Lower leg skin (tissue), 4 donors: ENCODE results near the gene TBC1D19. TPM values are rescaled to one million over a fixed set of nuclear protein-coding genes. Genes with fewer than 3 reads are reported as not detected.
"Not testable (repeated sequence)": the region's sequence is repeated elsewhere in the genome, so short reads cannot be mapped to it uniquely, and the experiment has no call there.

Experiments
- DNase-seq, 2 donors: peaks; one replicate each; pipeline ENCODE4 v3.0.0-alpha.2; 2019; ENCODE audit warnings: low spot score in 2 of 2
- H3K4me3 ChIP-seq: fragments of 200-600 bp; sonication (generic); 2 replicates; pipeline ENCODE4 v1.5.1; 2017; ENCODE audit warnings: mild to moderate bottlenecking, low read depth; ENCODE audit not compliant: poor library complexity, severe bottlenecking
- CTCF ChIP-seq, 3 donors: fragments of 450-650 bp; IDR thresholded peaks; one replicate each; pipeline ENCODE4 v1.5.1; 2016; ENCODE audit warnings: antibody characterized with exemption in 3 of 3, mild to moderate bottlenecking in 3 of 3, moderate library complexity in 2 of 3
- POLR2A ChIP-seq, 2 donors: fragments of 450-650 bp; IDR thresholded peaks; one replicate each; pipeline ENCODE4 v1.6.1; 2016 to 2017; ENCODE audit warnings: antibody characterized with exemption in 2 of 2, mild to moderate bottlenecking in 1 of 2, moderate library complexity in 1 of 2
- WGBS, 2 donors: methylation state at CpG; one replicate each; pipeline ENCODE4 v1.1.5; 2018; 5-methylcytosine and 5-hydroxymethylcytosine counted together
- intact Hi-C: fragments of 100-400 bp; cut with DNase I; formaldehyde crosslinking; loops from one replicate; pipeline ENCODE4 v1.15.0; 2023; ENCODE audit warnings: low total_unique reads
- total RNA-seq, 4 donors: library from RNA; depleted of rRNA; stranded (reverse); fragments of >200 nt; gene quantifications; one replicate each; pipeline ENCODE4 v1.1.0, GENCODE V29; 2016

TBC1D19 gene
- total RNA-seq, 4 donors from 2014 or later: 7.5 to 15.7 (median 9.0) TPM

GRCh38 chr4:26663888-26664287 lies 80.0 kb downstream of the TBC1D19 start:
- intact Hi-C loops: no loop called here
- no peak for TF ChIP-seq POLR2A (IDR thresholded peaks at IDR 0.05)
- TF ChIP-seq CTCF (IDR thresholded peaks at IDR 0.05): no peak
- DNase-seq: no peak
- H3K4me3 ChIP-seq: no peak overlapping the region

GRCh38 chr4:26670903-26671537 lies 87.1 kb downstream of the TBC1D19 start:
- intact Hi-C loops: no loop called here
- no peak for DNase-seq
- TF ChIP-seq POLR2A (IDR thresholded peaks at IDR 0.05): no peak
- no peak for TF ChIP-seq CTCF (IDR thresholded peaks at IDR 0.05)
- H3K4me3 ChIP-seq: no peak overlapping the region
- WGBS, 2 donors: 91 to 96% methylated on average over 2 of the region's 2 CpGs

DNA sequence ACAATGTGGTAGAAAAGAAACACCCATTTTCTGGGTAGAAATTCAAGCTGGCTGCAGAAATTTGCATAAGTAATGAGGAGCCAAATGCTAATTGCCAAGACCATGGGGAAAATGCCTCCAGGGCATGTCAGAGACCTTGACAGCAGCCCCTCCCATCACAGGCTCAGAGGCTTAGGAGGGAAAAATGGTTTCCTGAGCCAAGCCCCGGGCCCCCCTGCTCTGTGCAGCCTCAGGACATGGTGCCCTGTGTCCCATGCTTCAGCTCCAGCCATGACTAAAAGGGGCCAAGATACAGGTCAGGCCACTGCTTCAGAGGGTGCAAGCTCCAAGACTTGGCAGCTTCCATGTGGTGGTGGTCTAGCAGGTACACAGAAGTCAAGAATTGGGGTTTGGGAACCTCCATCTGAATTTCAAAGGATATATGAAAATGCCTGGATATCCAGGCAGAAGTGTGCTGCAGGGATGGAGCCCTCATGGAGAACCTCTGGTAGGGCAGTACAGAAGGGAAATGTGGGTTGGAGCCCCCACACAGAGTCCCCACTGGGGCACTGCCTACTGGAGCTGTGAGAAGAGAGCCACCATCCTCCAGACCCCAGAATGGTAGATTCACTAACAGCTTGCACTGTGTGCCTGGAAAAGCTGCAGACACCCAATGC lies 95.3 kb downstream of the TBC1D19 start:
- H3K4me3 ChIP-seq, intact Hi-C loops, DNase-seq: not testable (repeated sequence)
- WGBS, 2 donors: 80 to 100% methylated on average over 1 of the region's 1 CpG

DNA sequence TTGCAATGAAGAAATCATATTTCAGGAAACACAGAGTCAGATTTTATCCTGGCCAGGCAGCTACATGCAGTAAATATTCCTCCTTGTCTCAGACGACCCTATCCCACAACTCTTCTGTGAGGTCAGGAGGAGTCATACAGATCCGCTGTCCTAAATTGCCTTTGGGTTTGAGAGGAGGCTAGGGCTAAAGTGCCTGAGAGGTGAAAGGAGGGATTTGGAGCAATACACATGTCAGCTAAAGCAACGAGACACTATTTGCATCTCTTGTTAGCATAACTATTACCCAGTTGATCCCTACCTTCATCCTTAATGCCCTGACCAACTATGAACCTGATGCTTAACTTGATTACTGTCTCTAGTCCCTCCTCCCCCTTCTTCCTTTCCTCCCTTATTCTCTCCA lies 98.6 kb downstream of the TBC1D19 start:
- no peak overlapping the region for H3K4me3 ChIP-seq
- intact Hi-C loops: no loop called here
- DNase-seq: no peak
- 84 to 89% methylated on average over 3 of the region's 3 CpGs for WGBS, 2 donors
- TF ChIP-seq CTCF (IDR thresholded peaks at IDR 0.05): no peak
- no peak for TF ChIP-seq POLR2A (IDR thresholded peaks at IDR 0.05)

DNA sequence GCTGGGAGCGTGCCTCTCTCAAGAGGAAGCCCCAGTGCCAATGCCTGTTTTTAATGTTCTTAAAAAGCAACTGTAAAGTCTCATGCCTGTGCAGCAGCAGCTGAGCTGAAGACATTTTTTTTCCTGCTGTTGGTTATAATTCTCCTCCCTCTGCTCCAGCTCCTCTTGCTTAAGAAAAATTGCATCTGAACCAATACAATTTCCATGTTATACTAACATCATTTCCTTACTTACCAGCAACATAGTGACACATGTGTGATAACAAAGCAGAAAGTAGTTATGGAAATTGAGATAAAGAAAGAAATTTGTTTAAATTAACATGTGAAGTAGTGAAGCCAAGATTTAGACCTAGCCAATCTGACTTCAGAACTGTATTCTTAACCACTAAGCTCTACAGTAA lies 101.4 kb downstream of the TBC1D19 start:
- H3K4me3 ChIP-seq: no peak overlapping the region
- intact Hi-C loops: no loop called here
- TF ChIP-seq CTCF (IDR thresholded peaks at IDR 0.05): no peak
- TF ChIP-seq POLR2A (IDR thresholded peaks at IDR 0.05): no peak
- WGBS, 2 donors: 82 to 96% methylated on average over 1 of the region's 1 CpG
- DNase-seq: no peak

- 73 to 77% methylated on average over 2 of the region's 2 CpGs for WGBS, 2 donors
Measured at GRCh38 chr4:26687728-26688127, 103.8 kb downstream of the TBC1D19 start.

More at GRCh38 chr4:26687728-26688127, 103.8 kb downstream of the TBC1D19 start:
- H3K4me3 ChIP-seq: no peak overlapping the region
- DNase-seq: no peak
- intact Hi-C loops: no loop called here
- TF ChIP-seq CTCF (IDR thresholded peaks at IDR 0.05): no peak
- no peak for TF ChIP-seq POLR2A (IDR thresholded peaks at IDR 0.05)
